Measurements from ENCODE around the gene LRRC43. TPM values are rescaled to one million over a fixed set of nuclear protein-coding genes. Genes with fewer than 3 reads are reported as not detected.

LRRC43 gene
- total and polyA plus RNA-seq, 2 of the 4 experiments (the other 2 are of a cell fraction): 0.26 to 0.36 TPM

- dilution Hi-C loops (cut with HindIII; ENCODE audit: low sequenced_read_pairs, unreplicated experiment): no loop called here
- Histone ChIP-seq H3K9ac (ENCODE audit: low read depth, low read length) (no peak overlapping the region), H3K27me3 (ENCODE audit: control insufficient read depth, insufficient read depth, low read length) (no peaks in the 10 kb centered on the region), H3K27ac (ENCODE audit: insufficient read depth, low read length) (no peak overlapping the region), H4K91ac (ENCODE audit: insufficient read depth, low read depth, low read length) (no peak overlapping the region), H3K56ac (ENCODE audit: extremely low read depth, insufficient read depth, low read length) (no peak overlapping the region), H4K20me1 (ENCODE audit: insufficient read depth, low read length) (no peaks in the 10 kb centered on the region), H3K23ac (ENCODE audit: low read depth, low read length) (no peak overlapping the region), H3K14ac (replicated peaks; ENCODE audit: low read depth, low read length) (no peak overlapping the region), H2AK9ac (replicated peaks; ENCODE audit: low read depth, low read length, poor library complexity) (no peak overlapping the region), H4K5ac (ENCODE audit: low read depth, low read length) (no peak overlapping the region), H2BK120ac (ENCODE audit: low read depth, low read length) (no peak overlapping the region), H3K4ac (ENCODE audit: low read depth, low read length) (no peak overlapping the region), H3K18ac (ENCODE audit: low read depth, low read length) (no peak overlapping the region), H2AK5ac (ENCODE audit: low read depth, low read length) (no peak overlapping the region), H3K4me3 (ENCODE audit: insufficient read depth, low read depth, low read length) (no peak overlapping the region), H2BK15ac (ENCODE audit: low read depth, low read length) (no peak overlapping the region), H2AFZ (replicated peaks; ENCODE audit: low read length, poor library complexity) (no peak overlapping the region), H3K4me1 (ENCODE audit: control insufficient read depth, insufficient read depth, low read length) (peaks cover 4% of the 10 kb centered on the region), H3K9me3 (ENCODE audit: control insufficient read depth, insufficient read depth, low read length) (peaks cover 2% of the 10 kb centered on the region; the same call in 1 of the 2 replicates), H3K79me1 (ENCODE audit: low read depth in 1 of 2, low read length in 2 of 2) (no peaks in the 10 kb centered on the region), H2BK20ac (ENCODE audit: low read depth, low read length) (no peak overlapping the region), H2BK5ac (ENCODE audit: low read depth, low read length, poor library complexity, severe bottlenecking) (no peak overlapping the region), H3K9me1 (ENCODE audit: insufficient read depth, low read length) (0 out of 2 replicates have a peak, but pooled peaks cover 4% of the 10 kb centered on the region), H4K8ac (ENCODE audit: low read depth in 2 of 2, low read length in 2 of 2) (no peak overlapping the region), H3K4me2 (ENCODE audit: low read depth, low read length) (no peak overlapping the region), H3K36me3 (ENCODE audit: control insufficient read depth, insufficient read depth, low read length) (no peaks in the 10 kb centered on the region)
- ChIA-PET POLR2A (ENCODE audit: unreplicated experiment) (interaction anchor here (0.7 kb wide), 1 partner anchor 9 kb away, joined by 9 read pairs; no protein-coding TSS in a partner anchor), CTCF (interaction anchor here (0.6 kb wide), 2 partner anchors 39 to 587 kb away, joined by 3 to 7 read pairs; no protein-coding TSS in a partner anchor)
- WGBS, 2 experiments (ENCODE audit: extremely low coverage in 2 of 2, insufficient read length in 1 of 2): 86% methylated on average over 1 of the region's 4 CpGs; no CpG with 5 or more reads in 1 of the 2 experiments
- in situ Hi-C loops (cut with MboI; ENCODE audit: low sequenced_read_pairs): no loop called here
- ATAC-seq (ENCODE audit: low read depth) (no peak), DNase-seq (no peak)
- no peak for TF ChIP-seq RFX5 (IDR thresholded peaks at IDR 0.05; ENCODE audit: low read depth, low read length)
- no peak for TF ChIP-seq MAZ (IDR thresholded peaks at IDR 0.05; ENCODE audit: borderline replicate concordance, low read depth, low read length)
- no peak for TF ChIP-seq POLR2A (IDR thresholded peaks at IDR 0.05; ENCODE audit: low read depth, low read length)
- no peak for TF ChIP-seq MAFK (IDR thresholded peaks at IDR 0.05; ENCODE audit: low read depth, low read length)
- TF ChIP-seq RCOR1 (IDR thresholded peaks at IDR 0.05; ENCODE audit: insufficient replicate concordance, low read length): no peak
- no peak for TF ChIP-seq ELK1 (IDR thresholded peaks at IDR 0.05; ENCODE audit: borderline replicate concordance, low read depth, low read length)
- no peak for TF ChIP-seq CHD1 (IDR thresholded peaks at IDR 0.05; ENCODE audit: low read depth, low read length)
- no peak for TF ChIP-seq MXI1 (IDR thresholded peaks at IDR 0.05; ENCODE audit: borderline replicate concordance, low read depth, low read length)
- no peak for TF ChIP-seq CTCF (conservative IDR thresholded peaks at IDR 0.05; ENCODE audit: low read depth, low read length)
- TF ChIP-seq RAD21 (IDR thresholded peaks at IDR 0.05; ENCODE audit: low read length): no peak
- intact Hi-C loops (cut with micrococcal nuclease): no loop called here
- no TSS peak for BruUV-seq (replicated peaks)
Measured at GRCh38 chr12:122195405-122195804, 12.5 kb downstream of the LRRC43 start.

Measured in IMR-90 (cell line).